Large intestine (tissue), 3 donors: ENCODE data around the gene PKIB. TPM values are rescaled to one million over a fixed set of nuclear protein-coding genes. Genes with fewer than 3 reads are reported as not detected.
A peak's percentile ranks its signal among the peaks of the same experiment; 100 is the strongest.
"Not testable (repeated sequence)": the region's sequence is repeated elsewhere in the genome, so short reads cannot be mapped to it uniquely, and the experiment has no call there.

Experiments
- DNase-seq, 2 donors: peaks; one replicate each; pipeline versions ENCODE4 v3.0.0 to v3.0.0-alpha.2; 2013
- H3K27ac ChIP-seq: one replicate; pipeline ENCODE4 v1.5.1; 2013; ENCODE audit warnings: low read length
- H3K27me3 ChIP-seq: 2 replicates; pipeline ENCODE4 v1.6.1; 2013; ENCODE audit warnings: low read length; ENCODE audit not compliant: control insufficient read depth, insufficient read depth
- H3K36me3 ChIP-seq: 2 replicates; pipeline ENCODE4 v1.6.1; 2013; ENCODE audit warnings: low read length; ENCODE audit not compliant: control insufficient read depth, insufficient read depth
- H3K4me1 ChIP-seq: one replicate; pipeline ENCODE4 v1.6.1; 2013; ENCODE audit warnings: low read length; ENCODE audit not compliant: control insufficient read depth, insufficient read depth
- H3K4me3 ChIP-seq: one replicate; pipeline ENCODE4 v1.5.1; 2013; ENCODE audit warnings: low read length
- H3K9me3 ChIP-seq: one replicate; pipeline ENCODE4 v1.6.1; 2013; ENCODE audit warnings: mild to moderate bottlenecking, low read depth, low read length, moderate library complexity; ENCODE audit not compliant: control insufficient read depth
- WGBS: methylation state at CpG from one replicate; pipeline ENCODE4 v1.1.5; 2013; ENCODE audit warnings: low lambda C conversion rate; ENCODE audit not compliant: insufficient coverage; 5-methylcytosine and 5-hydroxymethylcytosine counted together
- polyA plus RNA-seq: library from polyadenylated mRNA; unstranded; fragments of 120-200 nt; gene quantifications from one replicate; pipeline ENCODE4 v1.2.1, GENCODE V29; 2013

The PKIB gene
- polyA plus RNA-seq, 1 donor: 30.3 TPM

DNA sequence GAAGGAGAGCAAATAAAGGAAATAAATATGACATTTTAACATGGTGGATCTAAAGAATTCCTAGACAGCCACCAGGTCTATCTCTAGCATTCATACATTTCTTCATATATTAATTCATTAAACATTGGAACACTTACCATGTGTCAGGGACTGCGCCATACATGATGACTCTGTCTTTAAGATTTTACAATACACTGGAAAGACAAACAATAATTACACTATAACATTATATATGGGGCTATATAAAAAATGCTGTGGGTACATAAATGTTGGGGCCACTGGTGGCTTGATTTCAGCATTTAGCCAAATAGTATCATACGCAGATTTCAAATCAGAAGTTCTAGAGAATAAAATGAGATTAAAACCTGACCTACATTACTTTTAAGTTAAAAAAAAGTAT is 33.3 kb upstream of the PKIB start:
- Histone ChIP-seq H3K9me3 (no peaks in the 10 kb centered on the region), H3K4me3 (no peak overlapping the region), H3K27me3 (no peaks in the 10 kb centered on the region), H3K36me3 (no peaks in the 10 kb centered on the region), H3K27ac (no peak overlapping the region), H3K4me1 (no peaks in the 10 kb centered on the region)
- DNase-seq: no peak
- WGBS: 100% methylated on average over 1 of the region's 2 CpGs

- DNase-seq: no peak
- Histone ChIP-seq H3K4me1 (no peaks in the 10 kb centered on the region), H3K4me3 (no peak overlapping the region), H3K36me3 (no peaks in the 10 kb centered on the region), H3K27ac (no peak overlapping the region), H3K9me3 (no peaks in the 10 kb centered on the region), H3K27me3 (no peaks in the 10 kb centered on the region)
- 100% methylated on average over 1 of the region's 1 CpG for WGBS
These were observed 31.2 kb upstream of the PKIB start for GRCh38 chr6:122578961-122579360.

DNA sequence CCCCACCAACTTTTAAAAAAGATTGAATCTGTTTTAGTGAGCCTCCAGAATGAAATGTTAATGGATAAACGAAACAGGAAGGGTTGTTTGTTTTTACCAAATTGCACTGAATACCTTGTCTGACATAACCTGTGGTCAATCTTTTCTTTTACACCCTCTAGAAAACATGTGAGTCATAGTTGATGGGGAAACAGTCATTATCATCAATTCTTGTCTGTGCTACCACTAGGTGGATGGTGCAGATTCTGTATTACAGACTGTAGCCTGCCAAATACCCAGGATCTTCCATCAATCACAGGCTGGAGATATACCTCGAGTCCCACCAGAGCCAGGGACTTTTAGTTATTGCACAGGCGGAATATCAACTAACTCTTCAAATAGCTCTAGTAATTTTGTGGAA is 29.5 kb upstream of the PKIB start:
- no peaks in the 10 kb centered on the region for H3K4me1 ChIP-seq
- no peaks in the 10 kb centered on the region for H3K36me3 ChIP-seq
- no peak for DNase-seq
- H3K9me3 ChIP-seq: no peaks in the 10 kb centered on the region
- H3K27me3 ChIP-seq: no peaks in the 10 kb centered on the region
- no peak overlapping the region for H3K4me3 ChIP-seq
- WGBS: no CpG with 5 or more reads among the region's 3 CpGs
- no peak overlapping the region for H3K27ac ChIP-seq

- Histone ChIP-seq H3K9me3 (no peaks in the 10 kb centered on the region), H3K27ac (no peak overlapping the region), H3K27me3 (no peaks in the 10 kb centered on the region), H3K4me1 (no peaks in the 10 kb centered on the region), H3K36me3 (no peaks in the 10 kb centered on the region), H3K4me3 (no peak overlapping the region)
- 92% methylated on average over 1 of the region's 1 CpG for WGBS
- no peak for DNase-seq
These were observed 21.1 kb upstream of the PKIB start for GRCh38 chr6:122589115-122589514.

DNA sequence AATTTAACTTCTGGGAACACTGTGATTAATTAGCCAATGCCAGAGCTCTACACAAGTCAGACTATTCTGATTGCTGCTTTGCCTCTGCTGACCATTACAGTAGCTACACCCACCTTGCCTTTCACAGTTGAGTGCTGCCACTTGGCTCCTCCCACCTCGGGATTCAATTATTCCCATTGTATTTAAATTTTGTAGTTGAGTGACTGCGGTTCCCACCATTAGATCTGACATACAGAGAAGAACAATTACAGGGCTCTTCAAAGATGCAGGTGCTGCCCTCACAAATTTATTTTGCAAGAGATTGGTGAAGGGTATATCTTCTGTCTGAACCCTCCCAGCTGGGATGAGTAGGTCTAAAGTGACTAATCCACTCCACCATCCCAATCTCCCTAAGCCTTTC is 11.9 kb upstream of the PKIB start:
- not testable (repeated sequence) for H3K36me3 ChIP-seq, H3K27me3 ChIP-seq, H3K27ac ChIP-seq, H3K4me3 ChIP-seq, DNase-seq, H3K4me1 ChIP-seq, H3K9me3 ChIP-seq
- WGBS: no CpG with 5 or more reads among the region's 2 CpGs

DNA sequence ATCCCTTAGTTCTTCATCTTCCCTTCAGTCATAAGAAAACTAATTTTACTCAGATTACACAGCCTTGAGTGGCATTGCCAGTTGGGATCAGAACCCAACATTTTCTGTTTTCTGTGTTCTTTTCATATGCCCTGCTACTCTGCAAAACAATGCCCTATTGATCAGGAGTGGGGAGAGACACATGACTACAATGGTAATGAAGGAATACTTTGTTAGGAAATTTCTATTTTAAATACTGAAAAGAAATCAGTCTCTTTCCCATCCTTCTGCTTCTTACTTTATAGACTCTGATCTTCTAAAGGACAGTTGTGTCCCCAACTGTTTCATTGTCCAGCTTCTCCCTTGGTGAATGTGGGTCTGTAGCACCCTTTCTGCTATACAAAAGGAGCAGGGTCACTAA is 5.5 kb upstream of the PKIB start:
- Histone ChIP-seq H3K27ac (no peak overlapping the region), H3K9me3 (no peaks in the 10 kb centered on the region), H3K4me1 (no peaks in the 10 kb centered on the region), H3K4me3 (no peak overlapping the region), H3K36me3 (no peaks in the 10 kb centered on the region), H3K27me3 (no peaks in the 10 kb centered on the region)
- DNase-seq: no peak

DNA sequence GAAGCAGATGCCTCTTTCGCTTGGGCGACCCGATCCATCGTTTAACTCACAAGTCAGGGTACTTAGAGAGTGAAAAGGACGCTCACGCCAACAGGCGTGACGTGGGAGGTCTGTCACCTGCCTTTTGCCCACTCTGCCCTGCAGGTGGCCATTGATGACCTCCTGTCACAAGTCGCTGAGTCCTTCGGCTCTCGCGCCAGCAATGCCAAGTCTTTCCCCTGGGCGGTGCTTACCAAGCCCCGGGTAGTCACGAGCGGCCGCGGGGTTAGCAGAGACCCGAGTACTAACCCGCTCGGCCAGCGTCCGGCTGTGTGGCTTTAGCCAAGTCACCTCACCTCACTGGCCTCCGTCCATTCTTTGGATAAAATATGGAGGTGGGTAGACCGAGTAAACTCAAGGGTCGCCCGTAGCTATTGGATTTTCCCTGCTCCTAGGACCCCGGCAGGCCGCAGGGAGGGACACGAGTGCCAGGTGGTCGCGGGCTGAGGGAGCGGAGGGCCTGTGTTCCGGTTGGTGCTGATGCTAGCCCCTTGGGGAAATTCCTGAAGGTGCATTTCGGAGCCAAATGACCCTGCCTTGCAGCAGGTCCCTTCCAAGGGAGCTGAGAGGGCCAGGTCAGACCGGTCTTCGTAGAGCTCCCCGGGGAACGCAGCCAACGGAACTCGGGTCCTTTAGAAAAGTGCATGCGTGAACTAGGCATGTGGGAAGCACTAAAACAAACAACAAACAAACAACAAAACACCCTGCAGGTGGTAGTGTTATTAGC is 668 bp downstream of the PKIB start:
- peak; percentile 67 to 80 for DNase-seq
- Histone ChIP-seq H3K9me3 (no peaks in the 10 kb centered on the region), H3K27ac (peak overlapping the region; percentile 86), H3K4me1 (no peaks in the 10 kb centered on the region), H3K4me3 (peak overlapping the region; percentile 90), H3K27me3 (peaks cover 7% of the 10 kb centered on the region), H3K36me3 (no peaks in the 10 kb centered on the region)
- no CpG with 5 or more reads among the region's 42 CpGs for WGBS

DNA sequence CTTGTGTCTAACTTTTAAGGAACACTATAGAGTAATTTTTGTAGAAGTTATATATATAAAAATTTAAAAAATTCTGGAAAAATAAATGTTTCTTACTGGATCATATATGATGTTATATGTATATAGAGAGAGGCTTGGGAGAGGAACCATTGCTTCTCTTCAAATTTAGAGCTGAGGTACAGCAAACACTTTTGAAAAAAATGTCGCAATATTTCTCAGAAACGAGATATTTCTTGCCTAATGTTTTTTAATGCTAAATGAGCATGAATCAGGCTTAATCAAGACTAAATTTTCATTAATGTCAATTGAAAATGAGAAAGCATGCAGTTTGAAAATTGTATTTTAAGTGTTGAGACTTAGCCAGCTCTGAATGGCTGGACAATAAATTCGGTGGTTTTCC is 2.6 kb downstream of the PKIB start:
- H3K27ac ChIP-seq: no peak overlapping the region
- H3K36me3 ChIP-seq: no peaks in the 10 kb centered on the region
- WGBS: 100% methylated on average over 1 of the region's 3 CpGs
- no peaks in the 10 kb centered on the region for H3K4me1 ChIP-seq
- H3K9me3 ChIP-seq: no peaks in the 10 kb centered on the region
- H3K27me3 ChIP-seq: peaks cover 7% of the 10 kb centered on the region
- H3K4me3 ChIP-seq: no peak overlapping the region
- no peak for DNase-seq

DNA sequence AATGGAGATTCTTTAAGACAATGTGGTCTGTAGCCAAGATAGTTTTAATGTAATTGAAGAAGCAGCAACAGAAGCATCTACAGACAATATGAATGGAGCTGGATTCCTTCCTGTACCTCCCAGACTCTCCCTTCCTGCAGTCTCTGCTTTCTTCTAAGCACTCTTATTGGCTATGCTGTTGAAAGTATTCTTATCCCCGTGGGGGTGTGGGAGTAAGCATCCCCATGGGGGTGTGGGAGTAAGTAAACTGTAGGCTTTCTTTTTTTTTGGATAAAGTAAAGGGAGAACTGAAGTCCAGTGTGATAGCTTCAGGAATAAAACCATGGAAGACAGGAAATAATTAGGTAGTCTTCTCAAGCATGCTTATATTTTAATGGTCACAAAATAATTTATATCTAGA is 4.1 kb downstream of the PKIB start:
- Histone ChIP-seq H3K9me3 (no peaks in the 10 kb centered on the region), H3K27ac (no peak overlapping the region), H3K36me3 (no peaks in the 10 kb centered on the region), H3K4me1 (no peaks in the 10 kb centered on the region), H3K4me3 (no peak overlapping the region), H3K27me3 (peaks cover 7% of the 10 kb centered on the region)
- DNase-seq: no peak
- no CpG with 5 or more reads among the region's 1 CpG for WGBS

- no peak overlapping the region for H3K27ac ChIP-seq
- no peaks in the 10 kb centered on the region for H3K4me1 ChIP-seq
- no CpG with 5 or more reads among the region's 2 CpGs for WGBS
- H3K9me3 ChIP-seq: no peaks in the 10 kb centered on the region
- peaks cover 7% of the 10 kb centered on the region for H3K27me3 ChIP-seq
- no peak for DNase-seq
- no peaks in the 10 kb centered on the region for H3K36me3 ChIP-seq
- no peak overlapping the region for H3K4me3 ChIP-seq
These were observed 5.2 kb downstream of the PKIB start for GRCh38 chr6:122615409-122615808.

- Histone ChIP-seq H3K27me3 (no peaks in the 10 kb centered on the region), H3K27ac (no peak overlapping the region), H3K4me1 (no peaks in the 10 kb centered on the region), H3K4me3 (no peak overlapping the region), H3K36me3 (no peaks in the 10 kb centered on the region), H3K9me3 (no peaks in the 10 kb centered on the region)
- 83% methylated on average over 1 of the region's 3 CpGs for WGBS
- no peak for DNase-seq
These were observed 6.7 kb downstream of the PKIB start for GRCh38 chr6:122616877-122617276.
